Measurements from ENCODE around the gene LCN10.

LCN10 gene

DNA sequence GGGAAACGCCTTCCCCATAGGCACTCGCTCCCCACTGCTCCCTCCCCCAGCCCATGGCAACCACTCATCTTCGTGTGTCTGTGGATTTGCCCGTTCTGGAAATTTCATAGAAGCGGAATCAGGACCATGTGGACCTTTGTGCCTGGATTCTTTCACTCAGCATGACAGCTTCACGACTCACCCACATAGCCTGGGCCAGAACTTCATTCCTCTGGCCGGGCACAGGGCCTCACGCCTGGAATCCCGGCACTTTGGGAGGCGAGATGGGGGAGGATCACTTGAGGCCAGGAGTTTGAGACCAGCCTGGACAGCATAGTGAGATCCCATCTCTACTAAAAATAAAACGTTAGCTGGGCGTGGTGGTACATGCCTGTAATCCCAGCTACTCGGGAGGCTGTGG lies 42.4 kb downstream of the LCN10 start:
- no peak for DNase-seq (ENCODE audit: low read depth)

DNA sequence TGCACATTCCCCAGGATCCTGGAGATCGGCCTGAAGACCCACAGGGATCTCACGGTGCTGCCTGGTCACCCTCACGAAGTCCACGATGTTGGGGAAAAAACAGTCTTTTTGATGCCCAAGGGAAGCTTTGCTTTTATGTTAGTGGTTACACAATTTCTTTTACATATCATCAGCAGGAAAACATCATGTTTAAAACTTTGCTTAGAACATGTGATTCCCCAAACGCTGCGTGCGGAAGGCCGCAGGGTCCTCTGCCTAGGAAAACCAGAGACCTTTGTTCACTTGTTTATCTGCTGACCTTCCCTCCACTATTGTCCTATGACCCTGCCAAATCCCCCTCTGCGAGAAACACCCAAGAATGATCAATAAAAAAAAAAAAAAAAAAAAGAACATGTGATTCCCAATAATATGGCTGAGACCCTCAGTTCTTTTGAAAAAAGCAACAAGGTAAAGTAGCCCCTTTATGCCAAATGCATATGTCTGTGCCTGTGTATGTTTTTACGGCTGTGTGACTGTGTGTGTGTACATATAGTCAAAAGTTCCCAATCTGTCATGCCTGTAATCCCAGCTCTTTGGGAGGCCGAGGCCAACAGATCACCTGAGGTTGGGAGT lies 44.0 kb downstream of the LCN10 start:
- DNase-seq (ENCODE audit: low read depth), result no peak

DNA sequence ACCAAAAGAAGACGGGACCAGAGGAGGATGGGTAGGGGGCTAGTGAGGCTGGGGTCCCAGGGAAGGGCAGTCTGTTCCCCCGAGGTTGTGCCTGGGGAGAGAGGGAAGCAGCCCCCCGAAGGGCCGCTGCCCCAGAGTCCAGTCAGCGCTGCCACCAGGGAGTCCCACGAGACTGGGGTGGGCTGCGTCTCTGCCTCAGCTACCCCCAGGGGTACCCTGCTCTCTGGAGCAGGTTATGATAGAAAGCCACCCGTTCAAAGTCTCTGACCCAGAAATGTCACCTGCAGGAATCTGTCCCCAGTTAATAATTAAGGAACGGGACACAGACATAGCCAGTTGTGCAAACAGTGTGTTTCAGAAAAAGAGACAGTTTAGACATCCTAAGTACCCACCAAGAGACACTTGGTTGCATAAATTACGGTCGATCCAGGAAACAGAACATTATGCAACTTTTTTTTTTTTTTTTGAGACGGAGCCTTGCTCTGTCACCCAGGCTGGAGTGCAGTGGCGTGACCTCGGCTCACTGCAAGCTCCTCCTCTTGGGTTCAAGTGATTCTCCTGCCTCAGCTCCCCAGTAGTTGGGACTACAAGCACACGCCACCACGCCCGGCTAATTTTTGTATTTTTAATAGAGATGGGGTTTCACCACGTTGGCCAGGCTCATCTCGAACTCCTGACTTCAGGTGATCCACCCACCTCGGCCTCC lies 44.8 kb downstream of the LCN10 start:
- no peak for DNase-seq (ENCODE audit: low read depth)

DNA sequence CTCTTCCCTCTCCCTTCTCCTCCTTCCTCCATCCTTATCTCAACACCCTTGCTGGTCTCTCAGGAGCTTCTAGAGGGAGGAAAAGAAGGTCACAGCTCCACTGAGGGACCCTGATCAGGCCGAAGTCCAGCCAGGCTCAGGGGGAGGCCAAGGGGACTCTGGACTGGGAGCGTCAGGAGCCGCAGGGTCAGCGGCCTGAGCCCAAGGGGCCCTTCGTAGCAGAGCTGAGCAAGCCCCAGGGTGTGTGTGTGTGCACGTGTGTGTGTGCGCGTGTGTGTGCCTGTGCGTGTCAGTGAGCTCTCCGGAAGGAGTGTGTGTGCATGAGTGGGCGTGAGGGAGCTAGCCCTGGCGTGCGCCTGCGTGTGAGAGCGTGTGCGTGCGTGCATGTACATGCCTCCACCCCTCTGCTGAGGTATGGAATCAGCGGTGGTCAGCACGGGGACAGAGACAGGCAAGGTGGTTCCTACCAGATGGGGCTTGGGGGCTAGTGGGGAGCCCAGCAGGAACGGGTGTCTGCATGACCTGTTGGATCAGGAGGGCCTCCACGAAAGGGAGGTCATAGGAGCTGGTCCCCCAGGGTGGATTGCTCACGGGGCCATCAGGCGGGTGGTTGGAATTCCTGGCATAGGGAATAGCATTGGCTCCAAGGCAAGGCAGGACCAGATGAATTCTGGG lies 45.5 kb downstream of the LCN10 start:
- DNase-seq (ENCODE audit: low read depth), result no peak

DNA sequence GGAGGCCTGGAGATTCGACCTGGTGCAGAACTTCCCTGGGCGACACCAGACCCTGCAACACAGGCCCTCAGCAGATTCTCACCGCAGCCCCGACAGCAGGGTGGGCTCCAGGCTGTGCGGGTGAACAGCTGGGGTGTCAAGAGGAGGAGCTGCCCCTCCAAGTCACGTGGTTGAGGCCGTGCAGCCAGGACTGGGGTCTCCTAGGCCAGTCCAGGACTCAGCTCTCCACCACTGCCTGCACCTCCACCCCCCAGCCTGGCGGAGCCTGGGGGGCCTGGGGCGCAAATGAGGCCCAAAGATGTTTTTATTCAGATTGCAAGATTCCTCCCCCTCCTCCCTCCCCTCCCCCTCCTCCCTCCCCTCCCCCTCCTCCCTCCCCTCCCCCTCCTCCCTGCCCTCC lies 46.2 kb downstream of the LCN10 start:
- DNase-seq (ENCODE audit: low read depth), result no peak

DNA sequence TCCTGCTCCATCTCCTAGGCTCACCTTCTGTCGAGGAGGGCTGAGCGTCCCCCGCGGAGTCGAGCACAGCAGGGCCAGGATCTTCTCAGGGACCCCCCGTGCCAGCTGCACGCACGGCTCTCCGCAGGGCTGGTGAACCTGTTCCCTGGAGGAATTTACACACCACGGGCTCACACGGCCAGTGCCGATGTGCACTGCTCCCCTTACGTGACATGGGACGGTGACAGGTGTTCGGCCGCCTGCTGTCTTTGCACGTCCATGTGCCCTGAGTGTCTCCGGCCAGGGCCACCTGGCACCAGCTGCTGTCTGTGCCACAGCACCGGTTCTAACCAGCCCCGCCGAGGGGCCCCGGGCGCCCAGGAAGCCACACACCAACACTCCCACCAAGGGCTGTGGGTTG lies 46.8 kb downstream of the LCN10 start:
- DNase-seq (ENCODE audit: low read depth), result no peak

- DNase-seq (ENCODE audit: low read depth), result no peak
These were observed 47.3 kb downstream of the LCN10 start for GRCh38 chr9:136695435-136695895.

DNA sequence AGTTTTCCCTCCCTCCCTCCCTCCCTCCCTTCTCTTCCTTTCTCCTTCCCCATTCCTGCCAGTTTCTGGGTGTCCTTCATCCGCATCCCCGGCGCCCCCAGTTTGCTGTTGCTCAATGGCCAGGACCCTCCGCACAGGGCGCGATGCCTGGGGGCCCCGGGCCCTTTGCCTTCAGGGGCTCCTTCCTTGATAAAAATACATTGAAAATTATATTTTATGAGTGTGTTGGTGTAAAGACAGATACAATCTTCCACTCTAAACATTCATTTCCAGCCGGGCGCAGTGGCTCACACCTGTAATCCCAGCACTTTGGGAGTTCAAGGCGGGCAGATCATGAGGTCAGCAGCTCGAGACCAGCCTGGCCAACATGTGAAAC lies 47.9 kb downstream of the LCN10 start:
- DNase-seq (ENCODE audit: low read depth), result no peak

GRCh38 chr9:136694163-136694871 lies 48.4 kb downstream of the LCN10 start:
- no peak for DNase-seq (ENCODE audit: low read depth)

GRCh38 chr9:136693490-136694162 lies 49.1 kb downstream of the LCN10 start:
- DNase-seq (ENCODE audit: low read depth), result no peak

DNA sequence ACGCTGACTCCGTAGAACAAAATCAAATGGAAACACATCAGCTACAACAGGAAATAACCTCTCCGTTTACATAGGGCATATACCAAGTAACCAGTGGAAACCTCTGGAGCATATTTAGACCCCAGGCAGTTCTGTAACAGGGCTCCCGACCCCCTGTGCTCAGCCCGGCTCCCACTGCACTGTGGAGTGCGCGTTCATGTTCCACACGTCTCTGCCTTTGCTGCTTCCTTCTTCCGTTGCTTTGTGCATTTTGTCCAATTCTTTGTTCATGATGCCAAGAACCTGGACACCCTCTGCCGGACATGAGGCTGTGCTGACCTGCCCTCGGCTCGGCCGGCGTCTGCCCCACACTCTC lies 49.6 kb downstream of the LCN10 start:
- DNase-seq (ENCODE audit: low read depth), result no peak

DNA sequence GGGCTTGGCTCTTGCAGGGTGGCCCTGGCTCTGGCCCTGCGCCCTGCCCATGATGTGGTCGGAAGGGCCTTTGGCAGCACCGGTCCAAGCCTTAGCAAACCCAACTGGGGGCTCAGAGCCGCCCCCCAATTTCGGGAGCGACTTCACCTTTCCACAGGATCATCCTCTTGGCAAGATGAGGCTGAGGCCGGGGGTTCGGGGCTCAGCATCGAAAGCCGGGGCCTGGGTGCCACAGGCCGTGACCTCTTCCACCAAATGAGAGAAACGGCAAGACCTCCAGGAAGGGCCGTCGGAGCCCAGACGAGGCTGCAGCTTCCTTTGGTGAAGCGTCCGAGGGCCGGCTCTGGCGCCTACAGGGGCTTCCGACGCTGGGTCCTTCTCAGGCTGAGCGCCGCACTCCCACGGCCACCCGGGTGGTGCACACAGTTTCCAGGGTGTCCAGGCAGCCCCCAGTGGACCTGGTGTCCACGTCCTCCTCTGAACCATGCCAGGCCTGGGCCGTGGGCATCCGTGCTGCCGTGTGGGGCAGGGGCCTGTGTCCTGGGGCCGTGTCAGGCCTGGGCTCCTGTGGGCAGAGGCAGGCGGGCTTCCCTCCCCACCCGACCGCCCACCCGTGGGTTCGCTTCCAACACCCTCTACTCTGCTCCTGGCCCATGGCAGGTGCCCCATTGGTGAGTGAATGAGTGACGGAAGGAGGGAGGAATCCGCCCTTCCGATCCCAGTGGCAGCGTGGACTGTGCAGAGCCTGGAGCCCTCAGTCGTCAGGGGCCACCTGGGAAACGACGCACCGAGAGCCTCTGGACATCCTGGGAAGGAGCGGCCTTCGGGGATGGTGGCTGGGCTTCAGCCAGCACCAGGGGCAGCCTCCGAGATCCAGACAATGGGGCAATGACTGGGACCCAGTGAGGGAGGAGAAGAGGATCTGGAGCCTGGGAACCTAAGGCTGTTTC lies 50.3 kb downstream of the LCN10 start:
- no peak for DNase-seq (ENCODE audit: low read depth)

- no peak for DNase-seq (ENCODE audit: low read depth)
These were observed 51.2 kb downstream of the LCN10 start for GRCh38 chr9:136691316-136692184.

DNA sequence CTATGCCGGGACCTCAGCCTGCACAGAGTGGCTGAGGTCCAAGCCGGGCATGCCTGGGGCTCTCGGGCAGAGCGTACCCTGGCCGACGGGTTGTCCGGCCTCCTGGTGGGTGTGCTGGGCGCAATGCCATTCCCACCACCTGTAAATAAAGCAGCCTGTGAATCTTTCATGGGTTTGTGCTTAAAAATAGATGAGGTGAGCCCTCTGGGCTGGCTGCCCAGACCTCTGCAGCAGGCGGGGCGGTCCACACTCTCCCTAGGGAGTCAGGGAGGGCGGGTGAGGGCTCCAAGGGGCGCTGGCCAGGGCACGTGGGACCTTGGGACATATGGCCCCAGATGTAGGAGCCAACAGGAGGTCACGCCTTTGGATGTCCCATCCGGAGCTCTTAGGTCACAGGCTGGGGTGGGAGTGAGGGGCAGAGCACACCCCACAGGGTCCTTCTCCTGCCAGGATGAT lies 51.9 kb downstream of the LCN10 start:
- DNase-seq (ENCODE audit: low read depth), result no peak

- no peak for DNase-seq (ENCODE audit: low read depth)
These were observed 52.5 kb downstream of the LCN10 start for GRCh38 chr9:136690104-136690805.

GRCh38 chr9:136689108-136689460 lies 53.7 kb downstream of the LCN10 start:
- no peak for DNase-seq (ENCODE audit: low read depth)

DNA sequence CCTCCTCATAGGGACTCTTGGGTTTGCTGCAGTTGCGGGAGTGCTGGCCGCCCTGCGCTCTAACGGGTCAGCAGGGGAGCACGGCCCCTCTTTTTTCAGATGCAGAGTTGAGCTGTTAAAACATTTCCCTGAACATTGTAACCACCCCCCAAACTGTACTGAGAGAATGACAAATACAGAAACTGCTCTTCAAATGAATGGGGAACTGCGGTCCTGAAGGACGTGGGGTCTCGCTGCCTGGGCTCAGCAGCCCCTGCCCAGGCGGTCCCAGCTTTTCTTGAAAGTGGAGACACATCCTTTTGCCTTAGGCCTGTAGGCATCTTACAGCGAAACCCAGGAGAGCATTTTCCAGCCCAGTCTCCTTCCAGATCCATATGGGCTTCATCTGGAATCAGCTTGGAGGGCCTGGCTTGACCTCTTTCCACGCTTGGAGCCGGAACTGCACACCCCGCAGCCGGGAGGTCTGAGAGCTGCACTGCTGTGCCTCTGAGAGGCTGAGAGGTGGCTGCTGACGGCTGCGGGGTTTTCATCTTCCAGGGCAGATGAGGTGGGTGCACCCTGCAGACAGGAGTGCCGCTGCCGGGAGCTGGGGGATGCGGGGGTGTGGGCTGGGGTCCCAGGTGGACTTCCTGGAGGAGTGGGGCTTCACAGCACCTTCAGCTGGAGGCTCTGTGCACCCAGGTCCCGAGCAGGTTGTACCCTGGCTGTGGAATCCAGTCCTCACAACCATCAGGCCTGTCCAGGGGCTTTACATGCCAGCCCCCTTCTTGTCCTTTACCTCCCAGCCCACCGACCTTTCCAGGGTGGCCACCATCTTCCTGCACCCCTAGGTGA lies 54.2 kb downstream of the LCN10 start:
- DNase-seq (ENCODE audit: low read depth), result no peak
